ENCODE results near the gene FARSA.
"Not testable (repeated sequence)": the region's sequence is repeated elsewhere in the genome, so short reads cannot be mapped to it uniquely, and the experiment has no call there.

Gene FARSA

GRCh38 chr19:12937093-12937926, 3.8 kb upstream of the FARSA start:
- no peak for DNase-seq (ENCODE audit: low read depth)

GRCh38 chr19:12936582-12936981, 3.1 kb upstream of the FARSA start:
- DNase-seq (ENCODE audit: low read depth): no peak

GRCh38 chr19:12935071-12935470, 1.6 kb upstream of the FARSA start:
- no peak for DNase-seq (ENCODE audit: low read depth)

- no peak for DNase-seq (ENCODE audit: low read depth)
Observed at GRCh38 chr19:12932392-12933286, 872 bp downstream of the FARSA start.

- no peak for DNase-seq (ENCODE audit: low read depth)
Observed at GRCh38 chr19:12930002-12930645, 3.4 kb downstream of the FARSA start.

- DNase-seq (ENCODE audit: low read depth): no peak
Observed at GRCh38 chr19:12924621-12925310, 8.7 kb downstream of the FARSA start.

GRCh38 chr19:12922959-12923358, 10.6 kb downstream of the FARSA start:
- DNase-seq (ENCODE audit: low read depth): no peak

- DNase-seq (ENCODE audit: low read depth): no peak
Observed at GRCh38 chr19:12921047-12921446, 12.5 kb downstream of the FARSA start.

- no peak for DNase-seq (ENCODE audit: low read depth)
Observed at GRCh38 chr19:12918253-12918652, 15.3 kb downstream of the FARSA start.

- not testable (repeated sequence) for DNase-seq (ENCODE audit: low read depth)
Observed at GRCh38 chr19:12915860-12916259, 17.7 kb downstream of the FARSA start.

- no peak for DNase-seq (ENCODE audit: low read depth)
Observed at GRCh38 chr19:12913851-12914690, 19.4 kb downstream of the FARSA start.

- no peak for DNase-seq (ENCODE audit: low read depth)
Observed at GRCh38 chr19:12913011-12913561, 20.4 kb downstream of the FARSA start.

- DNase-seq (ENCODE audit: low read depth): no peak
Observed at GRCh38 chr19:12912571-12912970, 20.9 kb downstream of the FARSA start.

GRCh38 chr19:12907166-12907565, 26.3 kb downstream of the FARSA start:
- no peak for DNase-seq (ENCODE audit: low read depth)

- no peak for DNase-seq (ENCODE audit: low read depth)
Observed at GRCh38 chr19:12899891-12900518, 33.5 kb downstream of the FARSA start.

- DNase-seq (ENCODE audit: low read depth): no peak
Observed at GRCh38 chr19:12896460-12896859, 37.1 kb downstream of the FARSA start.

- no peak for DNase-seq (ENCODE audit: low read depth)
Observed at GRCh38 chr19:12893582-12893981, 39.9 kb downstream of the FARSA start.

- DNase-seq (ENCODE audit: low read depth): no peak
Observed at GRCh38 chr19:12891553-12892021, 41.9 kb downstream of the FARSA start.

- DNase-seq (ENCODE audit: low read depth): peak; percentile 88
Observed at GRCh38 chr19:12890787-12891552, 42.5 kb downstream of the FARSA start, which contains the start of gene GCDH. TSS of gene GCDH (plus strand) at chr19:12891160. CDS start at chr19:12891305, 145 bp downstream.

Measured in HS-27A (cell line).